Anterior cingulate cortex (tissue), 58 donors: ENCODE measurements around the gene POLR3GL.
A peak's percentile ranks its signal among the peaks of the same experiment; 100 is the strongest.

Experiments used
- DNase-seq, 58 donors: peaks; one replicate each; lab custom pipeline; 2025; lab: John Stamatoyannopoulos, UW

Gene POLR3GL

GRCh38 chr1:145987926-145988325, 23.4 kb downstream of the POLR3GL start:
- no peak for DNase-seq

- DNase-seq, result no peak
These were observed 24.3 kb downstream of the POLR3GL start for GRCh38 chr1:145988773-145989172.

DNA sequence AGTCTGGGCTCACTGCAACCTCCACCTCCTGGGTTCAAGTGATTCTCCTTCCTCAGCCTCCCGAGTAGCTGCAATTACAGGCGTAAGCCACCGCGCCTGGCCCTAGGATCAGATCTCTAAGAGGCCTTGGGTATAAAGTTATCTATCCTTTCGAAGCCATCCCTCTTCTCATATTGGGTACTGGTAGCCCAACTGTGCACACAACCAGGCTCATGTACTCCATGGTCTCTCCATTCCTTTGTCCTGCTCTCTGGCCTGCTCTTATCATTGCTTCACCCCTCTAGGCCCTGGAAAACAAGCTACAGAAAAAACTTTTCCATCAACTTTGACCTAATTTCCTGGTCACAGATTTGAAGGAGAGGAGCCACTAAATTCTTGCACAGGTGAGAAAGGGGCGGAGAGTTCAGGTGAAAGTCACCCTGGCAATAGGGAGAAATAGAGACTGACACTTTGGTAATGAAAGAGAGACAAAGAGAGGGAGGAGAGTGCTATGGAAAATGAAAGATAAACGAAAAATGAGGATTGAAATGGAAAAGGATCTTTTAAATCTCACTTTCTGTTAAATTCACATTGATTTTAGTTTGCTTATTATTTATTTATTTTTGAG, 25.9 kb downstream of the POLR3GL start:
- no peak for DNase-seq

DNA sequence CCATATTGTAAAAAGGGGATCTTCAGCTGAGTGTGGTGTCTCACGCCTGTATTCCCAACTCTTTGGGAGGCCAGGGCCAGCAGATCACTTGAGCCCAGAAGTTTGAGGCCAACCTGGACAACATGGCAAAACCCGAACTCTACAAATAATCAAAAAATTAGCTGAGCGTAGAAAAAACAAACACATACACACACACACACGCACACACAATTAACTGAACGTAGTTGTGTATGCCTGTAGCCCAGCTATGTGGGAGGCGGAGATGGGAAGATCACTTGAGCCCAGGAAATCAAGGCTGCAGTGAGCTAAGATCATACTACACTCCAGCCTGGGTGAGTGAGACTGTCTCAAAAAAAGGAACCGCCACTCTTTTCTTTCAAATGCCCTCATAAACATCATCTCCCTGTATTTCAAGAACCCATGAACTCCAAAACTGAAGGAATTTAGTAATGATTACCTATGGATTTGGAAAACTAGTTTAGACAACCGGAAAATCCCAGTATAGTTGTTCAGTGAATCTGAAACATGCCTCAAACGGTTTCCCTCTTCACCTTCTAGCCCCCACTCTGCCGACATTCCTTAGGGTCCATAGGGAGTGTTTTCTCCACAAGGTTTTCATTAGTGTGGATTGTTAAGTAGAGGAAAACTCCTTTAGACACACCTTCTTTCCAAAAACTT, 27.4 kb downstream of the POLR3GL start:
- no peak for DNase-seq

DNA sequence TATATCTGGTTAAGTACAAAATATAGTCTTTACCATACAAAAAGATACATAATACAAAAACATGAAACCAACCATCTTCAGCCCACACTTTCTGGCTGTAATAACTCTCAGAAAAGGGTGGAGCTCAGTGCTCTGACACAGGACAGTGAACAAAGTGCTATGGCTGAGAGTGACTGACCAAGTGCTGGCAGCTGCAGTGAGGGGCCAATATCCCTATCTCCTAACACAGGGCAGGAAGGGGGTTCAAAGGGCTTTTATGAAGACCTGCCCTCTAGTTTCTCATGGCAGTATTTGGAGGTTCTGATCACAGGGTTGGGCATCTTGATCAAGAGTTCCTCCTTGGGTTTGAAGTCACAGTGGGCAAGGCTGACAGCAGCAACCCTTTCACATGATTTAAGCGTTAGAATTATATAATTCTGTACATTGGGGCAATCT, 28.0 kb downstream of the POLR3GL start:
- DNase-seq, result no peak

- DNase-seq, result no peak
These were observed 28.6 kb downstream of the POLR3GL start for GRCh38 chr1:145992958-145993617.

GRCh38 chr1:145993618-145994390, 29.3 kb downstream of the POLR3GL start:
- no peak for DNase-seq

GRCh38 chr1:145994391-145995120, 30.1 kb downstream of the POLR3GL start:
- DNase-seq, result peak in 3 of 58 donors; percentile 13 to 21 (median 20)

DNA sequence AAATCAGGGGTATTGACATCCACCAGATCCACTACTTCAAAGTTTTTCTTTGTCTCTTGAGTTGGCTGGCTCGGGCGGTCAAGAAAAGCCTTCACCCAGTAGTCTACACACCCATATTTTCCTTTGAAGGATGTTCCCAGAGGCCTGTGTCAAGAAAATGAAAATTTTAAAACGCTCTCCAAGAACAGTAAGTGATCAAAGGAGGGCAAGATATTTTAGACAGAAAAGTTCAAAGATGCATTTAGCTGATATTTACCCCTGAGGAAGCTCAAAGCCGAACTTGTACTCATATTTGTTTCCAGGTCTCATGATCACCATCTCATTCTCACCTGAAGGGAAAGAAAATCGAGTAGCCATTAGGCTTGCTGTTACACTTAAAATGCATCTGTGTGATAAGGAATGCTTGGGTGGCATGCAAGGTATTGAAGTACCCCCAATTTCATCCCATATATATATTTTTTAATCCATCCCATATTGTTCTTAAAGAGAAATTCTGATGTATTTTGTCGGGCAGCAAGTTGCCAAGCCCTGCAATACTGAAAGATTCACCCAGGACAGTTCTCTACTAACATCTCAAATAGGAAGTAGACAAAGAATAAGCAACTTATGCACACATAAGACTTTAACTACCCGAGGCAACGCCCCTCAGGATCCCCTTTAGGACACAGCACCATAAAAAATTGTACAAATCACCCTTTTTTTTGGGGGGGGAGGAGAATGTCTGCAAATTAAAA, 30.8 kb downstream of the POLR3GL start:
- no peak for DNase-seq

DNA sequence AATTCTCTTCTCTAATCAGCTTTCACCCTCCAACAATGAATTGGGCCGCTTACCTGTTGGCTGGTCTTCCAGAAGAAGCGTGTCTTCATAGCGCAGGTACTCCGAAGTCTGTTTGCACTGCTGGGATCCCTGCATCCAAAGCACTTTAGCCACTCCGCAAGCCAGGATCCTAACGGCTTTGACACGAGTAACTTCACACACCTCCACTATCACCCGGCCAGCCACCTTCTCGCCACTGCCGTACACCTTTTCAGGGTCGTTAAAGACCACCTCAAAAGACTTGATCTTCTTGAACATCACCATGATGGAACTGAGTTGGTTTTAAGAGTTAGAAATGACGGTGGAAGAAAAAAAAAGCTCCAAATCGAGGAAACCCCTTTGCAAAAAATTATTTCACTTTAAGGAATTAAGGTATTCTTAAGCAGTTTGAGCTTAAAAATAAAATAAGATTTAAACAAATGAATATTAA, 31.5 kb downstream of the POLR3GL start:
- DNase-seq, result peak in 3 of 58 donors; percentile 6 to 15 (median 9)

DNA sequence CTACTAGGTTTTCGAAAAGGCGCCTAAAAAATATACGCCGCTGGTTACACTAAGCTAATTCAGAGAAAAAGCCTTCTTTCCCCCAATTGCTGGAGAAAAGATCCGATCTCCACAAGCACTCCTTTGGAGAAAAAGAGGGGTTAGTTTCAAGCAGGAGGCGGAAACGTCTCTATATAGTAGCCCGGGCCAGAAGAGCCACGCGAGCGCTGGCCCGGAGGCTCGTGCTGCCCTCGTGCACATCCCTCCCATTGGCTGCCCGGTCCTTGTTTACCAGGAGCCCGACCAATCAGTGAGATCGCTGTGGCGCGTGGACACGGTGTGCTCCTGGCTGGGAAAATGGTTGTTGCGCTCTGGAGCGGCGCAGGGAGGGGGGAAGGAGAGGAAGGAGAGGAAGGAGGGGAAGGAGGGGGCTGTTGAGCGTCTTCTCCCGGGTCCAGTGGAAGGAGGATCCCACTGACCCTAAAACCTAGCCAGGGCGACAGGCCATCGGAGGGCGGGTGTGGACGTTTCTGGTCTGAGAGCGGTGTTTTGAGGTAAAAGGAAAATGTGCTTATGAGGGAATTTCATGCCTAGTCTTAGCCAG, 32.0 kb downstream of the POLR3GL start, which contains the start of gene TXNIP:
Gene TXNIP, minus strand, starts transcription at position 147 of the 583 bp plus-strand sequence. CDS start 313 bp downstream, outside the sequence.
- DNase-seq, result peak; percentile 77 to 100 (median 98)

DNA sequence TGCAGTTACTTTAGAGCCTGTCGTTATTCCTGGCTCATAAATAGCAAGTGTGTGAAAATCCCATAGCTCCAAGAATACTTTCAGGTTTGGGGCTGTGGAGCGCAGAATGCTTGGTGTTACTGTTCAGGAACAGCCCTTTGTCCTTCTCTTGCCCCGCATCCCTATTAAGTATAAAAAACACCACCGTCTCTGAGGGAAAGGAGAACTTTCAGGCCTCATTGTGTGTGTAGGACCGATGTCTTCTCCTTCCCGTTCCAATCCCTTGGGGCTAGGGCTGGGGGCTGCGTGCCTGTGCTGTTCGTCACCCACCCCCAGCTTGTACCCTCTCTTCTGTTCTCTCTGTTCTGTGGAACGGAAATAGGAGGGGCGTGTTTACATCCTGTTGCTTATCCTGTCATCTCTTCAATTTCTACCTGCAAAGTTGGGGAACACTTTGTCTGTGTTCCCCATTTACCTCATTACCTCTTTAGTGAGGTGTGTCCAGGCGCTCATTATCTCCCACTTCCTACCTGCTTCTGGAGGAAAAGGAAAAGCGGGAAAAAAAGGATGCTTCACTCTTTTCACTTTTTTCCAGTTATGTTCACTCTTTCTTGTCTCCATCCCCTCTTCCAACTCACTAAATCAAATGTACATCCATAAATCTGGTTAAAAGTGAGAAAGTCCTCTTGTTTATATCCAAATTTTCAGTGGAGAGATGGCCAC, 32.7 kb downstream of the POLR3GL start:
- peak in 7 of 58 donors; percentile 10 to 76 (median 64) for DNase-seq

DNA sequence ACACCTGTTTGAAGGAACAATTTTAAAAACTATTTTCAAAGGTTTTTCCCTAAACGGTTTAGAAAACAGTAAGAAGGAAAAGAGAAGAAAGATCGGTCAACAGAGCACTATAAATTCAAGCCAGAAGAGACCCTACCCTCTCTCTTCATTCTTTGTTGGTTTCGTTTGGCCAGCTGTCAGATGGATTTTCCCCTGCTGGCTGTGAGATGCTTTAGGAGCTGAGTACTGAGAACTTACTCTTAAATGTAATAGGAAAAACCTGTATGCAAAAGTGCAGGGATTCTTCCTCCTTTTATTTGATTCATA, 33.2 kb downstream of the POLR3GL start:
- DNase-seq, result peak in 1 of 58 donors; percentile 16

DNA sequence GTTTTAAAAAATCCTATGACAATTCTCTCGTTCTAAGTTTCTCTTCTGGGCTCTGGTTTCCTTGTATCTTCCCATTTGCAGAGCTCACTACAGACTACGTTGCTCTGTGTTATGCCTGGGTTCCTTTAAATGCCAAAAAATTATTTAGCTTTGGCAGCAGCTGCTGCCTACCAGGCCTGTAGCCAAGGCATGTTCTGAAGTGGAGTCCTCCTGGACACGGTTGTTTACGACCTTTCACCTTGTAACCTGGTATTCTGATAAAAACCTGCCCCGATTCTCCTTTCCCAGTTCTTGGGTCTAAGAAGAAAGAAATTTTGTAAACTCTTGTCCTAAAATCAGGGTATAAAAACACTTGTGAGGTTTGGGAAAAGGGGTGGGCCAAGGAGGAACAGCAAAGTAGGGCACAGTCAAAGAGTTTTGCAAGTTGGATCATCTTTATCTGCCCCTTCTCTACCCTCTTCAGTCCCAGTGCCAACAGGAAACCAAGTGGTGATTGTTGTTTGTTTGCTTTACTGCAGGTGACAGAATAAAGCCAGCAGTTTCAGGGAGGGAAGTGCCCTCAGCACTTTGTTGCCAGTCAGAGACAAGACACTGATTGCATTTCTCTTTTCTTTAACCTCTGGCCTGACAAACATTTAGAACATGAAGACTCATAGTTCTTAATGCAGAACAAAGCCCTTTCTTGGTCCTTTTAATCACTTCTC, 35.0 kb downstream of the POLR3GL start:
- DNase-seq, result no peak

DNA sequence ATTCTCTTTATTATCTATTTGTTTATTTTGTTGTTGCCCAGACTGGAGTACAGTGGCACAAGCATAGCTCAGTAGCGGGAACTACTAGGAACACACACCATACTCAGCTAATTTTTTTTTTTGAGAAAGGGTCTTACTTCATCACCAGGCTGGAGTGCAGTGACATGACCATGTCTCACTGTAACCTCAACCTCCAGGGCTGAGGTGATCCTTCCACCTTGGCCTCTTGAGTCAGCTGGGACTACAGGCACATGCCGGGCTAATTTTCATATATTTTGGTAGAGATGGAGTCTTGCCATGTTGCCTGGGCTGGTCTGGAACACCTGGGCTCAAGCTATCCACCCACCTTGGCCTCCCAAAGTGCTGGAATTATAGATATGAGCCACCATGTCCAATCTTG, 37.2 kb downstream of the POLR3GL start:
- no peak for DNase-seq

DNA sequence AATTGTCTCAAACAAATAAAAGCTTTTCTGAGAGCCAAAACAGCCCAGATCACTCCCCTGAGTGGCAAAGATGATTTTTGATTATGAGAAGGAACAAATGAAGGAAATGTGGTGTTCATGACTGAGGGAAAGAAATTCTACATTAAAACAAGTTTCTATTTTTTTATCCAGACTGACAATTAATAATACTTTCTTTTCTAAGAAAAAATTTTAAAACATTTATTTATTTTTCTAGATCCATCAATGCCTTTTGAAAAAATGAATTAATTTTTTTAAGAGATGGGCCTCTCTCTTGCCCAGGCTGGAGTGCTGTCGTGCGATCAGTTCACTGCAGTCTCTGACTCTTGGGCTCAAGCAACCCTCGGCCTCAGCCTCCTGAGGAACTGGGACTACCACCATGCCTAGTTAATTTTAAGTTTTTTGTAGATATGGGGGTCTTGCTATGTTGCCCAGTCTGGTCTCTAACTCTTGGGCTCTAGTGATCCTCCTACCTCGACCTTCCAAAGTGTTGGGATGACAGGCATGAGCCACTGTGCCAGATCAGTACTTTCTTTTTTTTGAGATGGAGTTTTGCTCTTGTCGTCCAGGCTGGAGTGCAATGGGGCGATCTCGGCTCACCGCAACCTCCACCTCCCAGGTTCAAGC, 43.1 kb downstream of the POLR3GL start:
- no peak for DNase-seq

DNA sequence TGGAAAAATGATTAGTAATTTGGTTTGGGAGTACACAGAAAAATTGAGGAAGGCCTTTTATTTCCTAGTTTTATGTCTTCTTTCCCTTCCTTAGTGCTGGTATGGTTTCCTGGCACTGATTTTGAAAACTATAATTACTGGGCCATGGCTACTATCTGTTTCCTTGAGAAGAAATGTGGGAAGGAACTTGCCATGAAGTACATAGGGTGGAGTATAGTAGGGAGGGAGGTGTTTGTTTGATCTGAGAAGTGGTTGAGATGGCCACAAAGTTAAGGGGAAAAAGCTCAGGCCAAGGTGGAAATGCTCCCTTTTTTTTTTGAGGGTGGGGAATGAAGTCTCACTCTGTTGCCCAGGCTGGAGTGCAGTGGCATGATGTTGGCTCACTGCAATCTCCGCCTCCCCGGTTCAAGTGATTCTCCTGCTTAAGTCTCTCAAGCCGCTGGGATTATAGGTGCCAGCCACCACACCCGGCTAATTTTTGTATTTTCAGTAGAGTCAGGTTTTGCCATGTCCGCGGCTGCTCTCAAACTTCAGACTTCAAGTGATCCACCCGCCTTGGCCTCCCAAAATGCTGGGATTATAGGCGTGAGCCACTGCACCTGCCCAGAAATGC, 45.7 kb downstream of the POLR3GL start:
- no peak for DNase-seq
